ENCODE results near the gene RBM7.

The RBM7 gene

DNA sequence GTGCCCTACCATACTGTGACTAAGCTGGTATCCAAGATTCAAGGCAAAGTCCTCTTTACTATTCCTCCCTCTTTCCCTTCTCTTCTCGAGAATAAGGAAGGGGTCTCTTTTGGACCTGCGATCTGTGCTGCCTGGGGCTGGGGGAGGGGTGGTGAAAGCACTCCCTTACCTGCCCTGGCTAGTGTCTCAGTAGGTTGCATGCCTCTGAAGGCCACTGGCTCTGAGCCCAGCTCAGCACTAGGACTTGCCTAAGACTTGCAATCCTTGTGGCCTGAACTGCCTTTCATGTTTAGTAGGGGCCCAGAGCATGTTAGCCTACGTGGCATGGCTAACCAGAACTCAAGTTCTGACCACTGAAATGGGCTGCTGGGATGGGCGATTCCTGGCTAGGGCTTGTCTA lies 25.8 kb downstream of the RBM7 start:
- no peaks in the 10 kb centered on the region for H3K27me3 ChIP-seq (ENCODE audit: control insufficient read depth, insufficient read depth, low read length, poor library complexity, severe bottlenecking)
- no peak overlapping the region for H3K27ac ChIP-seq (ENCODE audit: insufficient read depth, low read depth, low read length, poor library complexity, severe bottlenecking)
- no peaks in the 10 kb centered on the region for H3K9me3 ChIP-seq (ENCODE audit: control insufficient read depth, low read length)
- no peaks in the 10 kb centered on the region for H3K36me3 ChIP-seq (ENCODE audit: control insufficient read depth, insufficient read depth, low read length)
- 91 to 94% methylated on average over 4 of the region's 4 CpGs for WGBS, 2 experiments
- no peak overlapping the region for H3K4me3 ChIP-seq (ENCODE audit: insufficient read depth, low read depth, low read length)
- no peaks in the 10 kb centered on the region for H3K4me1 ChIP-seq (ENCODE audit: control insufficient read depth, insufficient read depth, low read length)

GRCh38 chr11:114430290-114430689 lies 29.8 kb downstream of the RBM7 start:
- Histone ChIP-seq H3K27ac (ENCODE audit: insufficient read depth, low read depth, low read length, poor library complexity, severe bottlenecking) (no peak overlapping the region), H3K4me3 (ENCODE audit: insufficient read depth, low read depth, low read length) (no peak overlapping the region), H3K4me1 (ENCODE audit: control insufficient read depth, insufficient read depth, low read length) (no peaks in the 10 kb centered on the region), H3K36me3 (ENCODE audit: control insufficient read depth, insufficient read depth, low read length) (no peaks in the 10 kb centered on the region), H3K27me3 (ENCODE audit: control insufficient read depth, insufficient read depth, low read length, poor library complexity, severe bottlenecking) (no peaks in the 10 kb centered on the region), H3K9me3 (ENCODE audit: control insufficient read depth, low read length) (no peaks in the 10 kb centered on the region)

DNA sequence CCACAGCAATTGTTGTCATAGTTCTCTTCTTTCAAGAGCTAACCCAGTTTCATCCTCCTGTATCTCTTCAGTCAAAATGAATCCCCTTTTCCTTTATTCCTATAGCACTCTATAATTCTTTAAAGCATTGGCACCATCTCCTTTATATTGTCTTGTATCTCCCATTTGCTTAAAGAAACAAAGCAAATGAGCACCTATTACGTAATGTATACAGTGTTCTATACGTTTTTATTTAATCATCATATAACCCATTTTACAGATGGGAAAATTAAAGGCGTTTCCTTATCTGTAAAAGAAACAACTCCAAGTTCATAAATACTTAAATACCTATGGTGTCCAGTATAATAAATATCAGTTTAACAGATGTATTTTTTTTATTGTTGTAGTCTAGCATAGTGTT lies 32.4 kb downstream of the RBM7 start:
- 94 to 100% methylated on average over 2 of the region's 3 CpGs for WGBS, 2 experiments
- Histone ChIP-seq H3K4me1 (ENCODE audit: control insufficient read depth, insufficient read depth, low read length) (no peaks in the 10 kb centered on the region), H3K4me3 (ENCODE audit: insufficient read depth, low read depth, low read length) (no peak overlapping the region), H3K9me3 (ENCODE audit: control insufficient read depth, low read length) (no peaks in the 10 kb centered on the region), H3K36me3 (ENCODE audit: control insufficient read depth, insufficient read depth, low read length) (no peaks in the 10 kb centered on the region), H3K27ac (ENCODE audit: insufficient read depth, low read depth, low read length, poor library complexity, severe bottlenecking) (no peak overlapping the region), H3K27me3 (ENCODE audit: control insufficient read depth, insufficient read depth, low read length, poor library complexity, severe bottlenecking) (no peaks in the 10 kb centered on the region)

- H3K36me3 ChIP-seq (ENCODE audit: control insufficient read depth, insufficient read depth, low read length) = no peaks in the 10 kb centered on the region
- H3K27ac ChIP-seq (ENCODE audit: insufficient read depth, low read depth, low read length, poor library complexity, severe bottlenecking) = no peak overlapping the region
- H3K9me3 ChIP-seq (ENCODE audit: control insufficient read depth, low read length) = no peaks in the 10 kb centered on the region
- H3K4me1 ChIP-seq (ENCODE audit: control insufficient read depth, insufficient read depth, low read length) = no peaks in the 10 kb centered on the region
- no peak overlapping the region for H3K4me3 ChIP-seq (ENCODE audit: insufficient read depth, low read depth, low read length)
- no peaks in the 10 kb centered on the region for H3K27me3 ChIP-seq (ENCODE audit: control insufficient read depth, insufficient read depth, low read length, poor library complexity, severe bottlenecking)
- WGBS, 2 experiments = 78 to 81% methylated on average over 3 of the region's 4 CpGs
These were observed 32.9 kb downstream of the RBM7 start for GRCh38 chr11:114433376-114433775.

DNA sequence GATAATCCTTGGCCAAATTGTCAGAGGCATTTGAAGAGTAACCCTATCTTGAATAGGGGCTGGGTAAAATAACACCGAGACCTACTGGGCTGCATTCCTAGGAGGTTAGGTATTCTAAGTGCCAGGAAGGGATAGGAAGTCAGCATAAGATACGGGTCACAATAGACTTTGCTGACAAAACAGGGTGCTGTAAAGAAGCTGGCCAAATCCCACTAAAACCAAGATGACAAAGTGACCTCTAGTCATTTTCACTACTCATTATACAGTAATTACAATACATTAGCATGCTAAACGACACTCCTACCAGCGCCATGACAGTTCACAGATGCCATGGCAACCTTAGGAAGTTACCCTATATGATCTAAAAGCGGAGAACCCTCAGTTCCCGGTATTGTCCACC lies 37.8 kb downstream of the RBM7 start:
- no peak overlapping the region for H3K4me3 ChIP-seq (ENCODE audit: insufficient read depth, low read depth, low read length)

DNA sequence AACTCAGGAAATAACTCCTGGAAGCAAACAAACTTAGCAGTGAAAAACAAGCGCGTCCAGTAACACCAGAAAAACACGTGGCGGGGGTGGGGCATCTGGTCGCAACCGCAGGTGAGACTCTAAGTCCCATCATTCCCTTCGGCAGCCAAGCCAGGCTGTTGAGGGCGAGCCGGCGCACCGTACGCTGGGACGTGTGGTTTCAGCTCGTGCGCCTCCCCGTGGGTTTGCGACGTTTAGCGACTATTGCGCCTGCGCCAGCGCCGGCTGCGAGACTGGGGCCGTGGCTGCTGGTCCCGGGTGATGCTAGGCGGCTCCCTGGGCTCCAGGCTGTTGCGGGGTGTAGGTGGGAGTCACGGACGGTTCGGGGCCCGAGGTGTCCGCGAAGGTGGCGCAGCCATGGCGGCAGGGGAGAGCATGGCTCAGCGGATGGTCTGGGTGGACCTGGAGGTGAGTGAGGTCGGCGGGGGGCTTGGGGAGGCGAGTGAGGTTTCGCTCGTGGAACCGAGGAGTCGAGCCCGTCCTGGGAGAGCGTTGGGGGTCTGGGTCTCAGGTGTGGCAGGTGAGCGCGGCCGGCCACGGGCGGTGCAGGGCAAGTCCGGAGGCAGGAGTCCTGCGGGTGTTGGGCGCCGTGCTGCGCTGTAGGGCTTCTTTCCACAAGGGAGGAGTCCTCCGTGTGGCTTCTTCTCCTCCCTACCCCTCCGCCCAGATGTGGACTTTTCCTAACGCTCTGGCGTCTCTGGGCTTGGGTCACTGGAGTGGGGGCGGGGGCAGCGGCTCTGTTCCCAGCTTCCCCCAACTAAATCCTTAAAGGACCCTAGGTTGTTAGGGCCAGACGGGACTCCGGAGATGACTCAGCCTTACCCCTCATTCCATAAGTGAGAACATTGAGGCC lies 39.0 kb downstream of the RBM7 start, which contains the start of gene REXO2:
Gene REXO2, plus strand, starts transcription at position 239 of the 892 bp plus-strand sequence. Its CDS starts 62 bp downstream, at position 301.
- Histone ChIP-seq H3K4me3 (ENCODE audit: insufficient read depth, low read depth, low read length) (peak within 1 kb of the TSS; percentile 62), H3K27ac (ENCODE audit: insufficient read depth, low read depth, low read length, poor library complexity, severe bottlenecking) (no peak within 1 kb of the TSS), H3K4me1 (ENCODE audit: control insufficient read depth, insufficient read depth, low read length) (no peaks in the 10 kb centered on the region), H3K9me3 (ENCODE audit: control insufficient read depth, low read length) (no peaks in the 10 kb centered on the region), H3K36me3 (ENCODE audit: control insufficient read depth, insufficient read depth, low read length) (no peaks in the 10 kb centered on the region), H3K27me3 (ENCODE audit: control insufficient read depth, insufficient read depth, low read length, poor library complexity, severe bottlenecking) (no peaks in the 10 kb centered on the region)
- WGBS, 2 experiments = 0% methylated on average over 64 of the region's 64 CpGs

More for the DNA sequence above, 37.8 kb downstream of the RBM7 start:
- 56 to 59% methylated on average over 6 of the region's 6 CpGs for WGBS, 2 experiments
- Histone ChIP-seq H3K4me1 (ENCODE audit: control insufficient read depth, insufficient read depth, low read length) (no peaks in the 10 kb centered on the region), H3K36me3 (ENCODE audit: control insufficient read depth, insufficient read depth, low read length) (no peaks in the 10 kb centered on the region), H3K27ac (ENCODE audit: insufficient read depth, low read depth, low read length, poor library complexity, severe bottlenecking) (no peak overlapping the region), H3K9me3 (ENCODE audit: control insufficient read depth, low read length) (no peaks in the 10 kb centered on the region), H3K27me3 (ENCODE audit: control insufficient read depth, insufficient read depth, low read length, poor library complexity, severe bottlenecking) (no peaks in the 10 kb centered on the region)

DNA sequence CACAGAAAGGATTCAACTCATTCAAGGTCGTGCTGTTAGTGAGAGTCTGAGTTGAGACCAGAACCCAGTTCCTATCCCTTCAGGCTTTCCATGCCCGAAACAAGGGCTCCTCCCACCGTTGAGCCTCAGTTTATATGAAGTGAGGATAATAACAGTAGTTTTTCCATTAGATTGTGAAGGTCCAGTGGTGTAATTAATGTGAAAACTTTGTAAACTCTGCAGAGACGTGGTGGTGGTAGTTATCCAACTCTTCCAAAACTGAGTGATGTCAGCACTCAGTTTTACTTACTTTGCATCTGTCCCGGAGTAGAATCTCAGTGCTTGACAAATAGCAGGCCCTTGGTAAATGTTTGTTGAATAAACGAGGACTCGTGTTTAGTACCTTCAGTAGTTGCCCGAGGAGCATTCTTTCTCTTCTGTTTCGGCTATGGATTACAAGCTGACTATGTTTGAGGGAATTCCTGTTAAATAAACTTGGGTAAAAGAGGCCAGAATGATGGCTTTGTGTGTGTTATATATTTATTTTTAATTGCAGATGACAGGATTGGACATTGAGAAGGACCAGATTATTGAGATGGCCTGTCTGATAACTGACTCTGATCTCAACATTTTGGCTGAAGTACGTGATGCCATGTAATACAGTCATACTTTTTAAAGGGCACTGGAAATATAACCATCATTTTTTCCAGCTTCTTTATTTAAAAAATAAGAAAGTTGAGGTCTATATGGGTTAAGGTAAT lies 39.8 kb downstream of the RBM7 start:
- Histone ChIP-seq H3K27ac (ENCODE audit: insufficient read depth, low read depth, low read length, poor library complexity, severe bottlenecking) (no peak overlapping the region), H3K9me3 (ENCODE audit: control insufficient read depth, low read length) (no peaks in the 10 kb centered on the region), H3K4me3 (ENCODE audit: insufficient read depth, low read depth, low read length) (peak overlapping the region; percentile 62), H3K4me1 (ENCODE audit: control insufficient read depth, insufficient read depth, low read length) (no peaks in the 10 kb centered on the region), H3K27me3 (ENCODE audit: control insufficient read depth, insufficient read depth, low read length, poor library complexity, severe bottlenecking) (no peaks in the 10 kb centered on the region), H3K36me3 (ENCODE audit: control insufficient read depth, insufficient read depth, low read length) (no peaks in the 10 kb centered on the region)
- 16 to 19% methylated on average over 10 of the region's 10 CpGs for WGBS, 2 experiments

DNA sequence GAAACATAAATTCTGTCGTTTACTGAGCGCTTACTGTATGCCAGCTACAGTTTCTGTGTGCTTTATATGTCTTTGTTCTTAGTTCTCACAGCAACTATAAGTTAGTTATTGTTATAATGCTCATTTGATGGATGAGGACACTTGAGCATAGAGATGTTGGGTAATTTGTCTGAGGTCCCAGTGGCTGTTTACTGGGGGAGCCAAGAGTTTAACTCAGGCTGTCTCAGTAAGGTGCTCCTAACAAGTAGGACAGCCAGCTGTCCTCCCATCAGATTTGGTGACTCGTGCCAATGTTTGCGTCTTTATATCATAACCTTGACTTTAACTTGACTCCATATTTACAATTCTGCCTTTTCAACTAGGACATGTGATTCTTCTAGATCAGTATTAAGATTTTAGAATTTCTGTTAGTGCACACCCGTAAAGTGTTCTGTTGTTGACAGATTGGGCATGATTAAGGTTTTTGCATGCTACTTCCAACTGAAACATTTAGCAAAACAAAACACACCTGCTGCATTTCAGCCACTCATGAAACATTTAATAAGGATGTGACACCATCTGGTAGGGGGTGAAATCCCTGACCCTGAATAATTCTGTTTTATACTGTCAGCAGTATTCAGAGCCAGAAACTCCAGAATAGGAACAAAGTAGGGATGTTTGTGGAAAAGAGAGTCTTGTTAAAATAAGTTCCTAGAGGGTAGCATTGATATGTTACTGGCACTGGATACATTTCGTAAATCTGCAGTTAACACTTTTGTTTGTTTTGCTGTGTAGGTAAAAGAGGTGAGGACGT lies 40.7 kb downstream of the RBM7 start:
- no peaks in the 10 kb centered on the region for H3K9me3 ChIP-seq (ENCODE audit: control insufficient read depth, low read length)
- H3K4me3 ChIP-seq (ENCODE audit: insufficient read depth, low read depth, low read length) = no peak overlapping the region
- H3K36me3 ChIP-seq (ENCODE audit: control insufficient read depth, insufficient read depth, low read length) = no peaks in the 10 kb centered on the region
- H3K27ac ChIP-seq (ENCODE audit: insufficient read depth, low read depth, low read length, poor library complexity, severe bottlenecking) = no peak overlapping the region
- H3K27me3 ChIP-seq (ENCODE audit: control insufficient read depth, insufficient read depth, low read length, poor library complexity, severe bottlenecking) = no peaks in the 10 kb centered on the region
- 70 to 77% methylated on average over 5 to 7 of the region's 7 CpGs for WGBS, 2 experiments
- H3K4me1 ChIP-seq (ENCODE audit: control insufficient read depth, insufficient read depth, low read length) = no peaks in the 10 kb centered on the region

DNA sequence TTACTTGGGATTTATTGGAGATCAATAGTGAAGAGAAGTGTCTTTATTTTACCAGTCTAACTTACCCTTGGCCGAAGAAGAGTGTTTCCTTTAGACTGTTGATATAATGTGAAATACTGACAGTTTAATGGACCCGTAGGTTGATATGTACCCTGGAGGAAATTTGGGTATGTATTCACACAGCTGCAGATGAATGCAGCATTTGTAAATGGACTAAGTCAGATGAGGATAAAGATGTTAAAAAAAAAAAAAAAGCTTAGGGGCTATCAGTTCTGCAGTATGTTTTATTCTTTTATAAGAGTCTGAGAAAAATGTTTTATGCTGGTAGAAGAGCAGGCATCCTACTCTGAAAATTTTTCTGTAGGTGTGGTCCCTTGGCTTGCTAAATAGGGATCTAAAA lies 41.5 kb downstream of the RBM7 start:
- no peak overlapping the region for H3K4me3 ChIP-seq (ENCODE audit: insufficient read depth, low read depth, low read length)
- WGBS, 2 experiments = 92 to 95% methylated on average over 2 of the region's 2 CpGs

GRCh38 chr11:114442536-114442935 lies 42.1 kb downstream of the RBM7 start:
- H3K9me3 ChIP-seq (ENCODE audit: control insufficient read depth, low read length) = no peaks in the 10 kb centered on the region
- no peak overlapping the region for H3K27ac ChIP-seq (ENCODE audit: insufficient read depth, low read depth, low read length, poor library complexity, severe bottlenecking)
- H3K4me3 ChIP-seq (ENCODE audit: insufficient read depth, low read depth, low read length) = no peak overlapping the region
- no peaks in the 10 kb centered on the region for H3K27me3 ChIP-seq (ENCODE audit: control insufficient read depth, insufficient read depth, low read length, poor library complexity, severe bottlenecking)
- H3K36me3 ChIP-seq (ENCODE audit: control insufficient read depth, insufficient read depth, low read length) = no peaks in the 10 kb centered on the region
- WGBS, 2 experiments = 100% methylated on average over 1 of the region's 1 CpG
- H3K4me1 ChIP-seq (ENCODE audit: control insufficient read depth, insufficient read depth, low read length) = no peaks in the 10 kb centered on the region

More for the DNA sequence above, 41.5 kb downstream of the RBM7 start:
- no peaks in the 10 kb centered on the region for H3K4me1 ChIP-seq (ENCODE audit: control insufficient read depth, insufficient read depth, low read length)
- no peak overlapping the region for H3K27ac ChIP-seq (ENCODE audit: insufficient read depth, low read depth, low read length, poor library complexity, severe bottlenecking)
- no peaks in the 10 kb centered on the region for H3K27me3 ChIP-seq (ENCODE audit: control insufficient read depth, insufficient read depth, low read length, poor library complexity, severe bottlenecking)
- no peaks in the 10 kb centered on the region for H3K9me3 ChIP-seq (ENCODE audit: control insufficient read depth, low read length)
- no peaks in the 10 kb centered on the region for H3K36me3 ChIP-seq (ENCODE audit: control insufficient read depth, insufficient read depth, low read length)

Data from ectodermal cell (in vitro differentiated cells).